Vagina (tissue), 2 donors: ENCODE results near the gene LRRC8C. TPM values are rescaled to one million over a fixed set of nuclear protein-coding genes. Genes with fewer than 3 reads are reported as not detected.

Source experiments
- DNase-seq, 2 donors: peaks; one replicate each; pipeline ENCODE4 v3.0.0-alpha.2; 2017; ENCODE audit errors: extremely low spot score in 2 of 2
- H3K27ac ChIP-seq: fragments of 200-600 bp; sonication (generic); one replicate; pipeline ENCODE4 v1.5.1; 2019
- H3K27me3 ChIP-seq: fragments of 200-600 bp; sonication (generic); one replicate; pipeline ENCODE4 v1.5.1; 2019
- H3K36me3 ChIP-seq, 2 donors: fragments of 200-600 bp; sonication (generic); one replicate each; pipeline ENCODE4 v1.5.1; 2017 to 2019
- H3K4me1 ChIP-seq: fragments of 200-600 bp; sonication (generic); one replicate; pipeline ENCODE4 v1.5.1; 2019
- H3K4me3 ChIP-seq, 2 donors: fragments of 200-600 bp; sonication (generic); 1 replicate in 1 of 2; 2 replicates in 1 of 2; pipeline ENCODE4 v1.5.1; 2016 to 2019
- H3K9me3 ChIP-seq: fragments of 200-600 bp; sonication (generic); one replicate; pipeline ENCODE4 v1.5.1; 2019
- POLR2A ChIP-seq, 2 donors: fragments of 450-650 bp; IDR thresholded peaks; one replicate each; pipeline ENCODE4 v1.6.1; 2017; ENCODE audit warnings: antibody characterized with exemption in 2 of 2, mild to moderate bottlenecking in 2 of 2, moderate library complexity in 2 of 2
- POLR2AphosphoS5 ChIP-seq, 2 donors: sonication (generic); formaldehyde crosslinking; IDR thresholded peaks; one replicate each; pipeline ENCODE4 v1.9.0; 2017; ENCODE audit warnings: antibody characterized with exemption in 2 of 2, mild to moderate bottlenecking in 2 of 2, low read depth in 1 of 2; ENCODE audit not compliant: insufficient read depth in 1 of 2
- intact Hi-C: fragments of 100-400 bp; cut with DNase I; formaldehyde crosslinking; loops from one replicate; pipeline ENCODE4 v1.15.1; 2023
- total RNA-seq: library from RNA; depleted of rRNA; stranded (reverse); fragments of >200 nt; gene quantifications from one replicate; pipeline ENCODE4 v1.2.3, GENCODE V29; 2016
- TF ChIP-seq, protein P1 (sequence below), 3 experiments: fragments of 450-650 bp in 2 of 3; fragments of 200-600 bp in 1 of 3; sonication (generic) in 1 of 3; IDR thresholded peaks; one replicate each; pipeline ENCODE4 v1.5.1; 2017 to 2019; ENCODE audit warnings: antibody characterized with exemption in 3 of 3, mild to moderate bottlenecking in 2 of 3, moderate library complexity in 2 of 3

Gene LRRC8C
- total RNA-seq, 1 donor from 2014 or later = 5.4 TPM

- Histone ChIP-seq H3K4me3 (no peak overlapping the region), H3K9me3 (no peaks in the 10 kb centered on the region), H3K36me3 (no peaks in the 10 kb centered on the region), H3K27ac (no peak overlapping the region), H3K4me1 (no peaks in the 10 kb centered on the region), H3K27me3 (no peaks in the 10 kb centered on the region)
- TF ChIP-seq POLR2A (IDR thresholded peaks at IDR 0.05) = no peak
- TF ChIP-seq POLR2AphosphoS5 (IDR thresholded peaks at IDR 0.05; ENCODE audit: insufficient read depth in 1 of 2, low read depth in 1 of 2) = no peak
- TF ChIP-seq, protein P1, sequence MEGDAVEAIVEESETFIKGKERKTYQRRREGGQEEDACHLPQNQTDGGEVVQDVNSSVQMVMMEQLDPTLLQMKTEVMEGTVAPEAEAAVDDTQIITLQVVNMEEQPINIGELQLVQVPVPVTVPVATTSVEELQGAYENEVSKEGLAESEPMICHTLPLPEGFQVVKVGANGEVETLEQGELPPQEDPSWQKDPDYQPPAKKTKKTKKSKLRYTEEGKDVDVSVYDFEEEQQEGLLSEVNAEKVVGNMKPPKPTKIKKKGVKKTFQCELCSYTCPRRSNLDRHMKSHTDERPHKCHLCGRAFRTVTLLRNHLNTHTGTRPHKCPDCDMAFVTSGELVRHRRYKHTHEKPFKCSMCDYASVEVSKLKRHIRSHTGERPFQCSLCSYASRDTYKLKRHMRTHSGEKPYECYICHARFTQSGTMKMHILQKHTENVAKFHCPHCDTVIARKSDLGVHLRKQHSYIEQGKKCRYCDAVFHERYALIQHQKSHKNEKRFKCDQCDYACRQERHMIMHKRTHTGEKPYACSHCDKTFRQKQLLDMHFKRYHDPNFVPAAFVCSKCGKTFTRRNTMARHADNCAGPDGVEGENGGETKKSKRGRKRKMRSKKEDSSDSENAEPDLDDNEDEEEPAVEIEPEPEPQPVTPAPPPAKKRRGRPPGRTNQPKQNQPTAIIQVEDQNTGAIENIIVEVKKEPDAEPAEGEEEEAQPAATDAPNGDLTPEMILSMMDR (IDR thresholded peaks at IDR 0.05) = no peak
- intact Hi-C loops = no loop called here
- no peak for DNase-seq
Observed at GRCh38 chr1:89620664-89621063, 12.3 kb upstream of the LRRC8C start.

DNA sequence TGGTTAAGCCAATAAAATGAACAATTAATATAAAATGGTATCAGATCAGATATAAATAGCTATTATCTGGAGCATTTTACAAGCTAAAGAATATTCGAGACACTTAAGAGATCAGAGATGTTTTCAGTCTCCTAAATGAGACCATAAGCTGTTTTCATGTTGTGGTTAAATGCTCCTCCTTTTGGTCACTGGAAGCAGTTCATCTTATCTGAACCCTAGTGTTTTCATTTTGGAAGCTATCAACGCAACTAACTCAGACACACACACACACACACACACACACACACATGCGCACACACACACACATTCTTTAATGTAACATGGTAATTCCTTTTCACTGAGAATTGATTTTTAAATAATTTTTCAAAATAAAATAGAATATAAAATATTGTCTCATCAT is 10.0 kb upstream of the LRRC8C start:
- H3K27me3 ChIP-seq = no peaks in the 10 kb centered on the region
- H3K4me1 ChIP-seq = no peaks in the 10 kb centered on the region
- no peaks in the 10 kb centered on the region for H3K9me3 ChIP-seq
- H3K36me3 ChIP-seq = no peaks in the 10 kb centered on the region
- intact Hi-C loops = no loop called here
- no peak overlapping the region for H3K27ac ChIP-seq
- TF ChIP-seq, protein P1 (IDR thresholded peaks at IDR 0.05) = no peak
- TF ChIP-seq POLR2AphosphoS5 (IDR thresholded peaks at IDR 0.05; ENCODE audit: insufficient read depth in 1 of 2, low read depth in 1 of 2) (no peak), POLR2A (IDR thresholded peaks at IDR 0.05) (no peak)
- no peak for DNase-seq
- H3K4me3 ChIP-seq = no peak overlapping the region

- H3K27me3 ChIP-seq = no peaks in the 10 kb centered on the region
- H3K36me3 ChIP-seq = no peaks in the 10 kb centered on the region
- no peak for DNase-seq
- TF ChIP-seq POLR2AphosphoS5 (IDR thresholded peaks at IDR 0.05; ENCODE audit: insufficient read depth in 1 of 2, low read depth in 1 of 2) (no peak), POLR2A (IDR thresholded peaks at IDR 0.05) (no peak)
- TF ChIP-seq, protein P1 (IDR thresholded peaks at IDR 0.05) = no peak
- no peak overlapping the region for H3K27ac ChIP-seq
- intact Hi-C loops = no loop called here
- no peaks in the 10 kb centered on the region for H3K9me3 ChIP-seq
- no peak overlapping the region for H3K4me3 ChIP-seq
- no peaks in the 10 kb centered on the region for H3K4me1 ChIP-seq
Observed at GRCh38 chr1:89624314-89624713, 8.6 kb upstream of the LRRC8C start.

- no peaks in the 10 kb centered on the region for H3K36me3 ChIP-seq
- TF ChIP-seq, protein P1 (IDR thresholded peaks at IDR 0.05) = no peak
- TF ChIP-seq POLR2AphosphoS5 (IDR thresholded peaks at IDR 0.05; ENCODE audit: insufficient read depth in 1 of 2, low read depth in 1 of 2) (no peak), POLR2A (IDR thresholded peaks at IDR 0.05) (no peak)
- intact Hi-C loops = no loop called here
- no peak for DNase-seq
- H3K4me1 ChIP-seq = no peaks in the 10 kb centered on the region
- no peaks in the 10 kb centered on the region for H3K9me3 ChIP-seq
- H3K4me3 ChIP-seq = no peak overlapping the region
- no peaks in the 10 kb centered on the region for H3K27me3 ChIP-seq
- H3K27ac ChIP-seq = no peak overlapping the region
Observed at GRCh38 chr1:89624715-89625323, 8.1 kb upstream of the LRRC8C start.

- Histone ChIP-seq H3K4me1 (peaks cover 9% of the 10 kb centered on the region), H3K9me3 (no peaks in the 10 kb centered on the region), H3K27ac (no peak overlapping the region), H3K4me3 (no peak overlapping the region), H3K27me3 (no peaks in the 10 kb centered on the region), H3K36me3 (no peaks in the 10 kb centered on the region)
- no peak for DNase-seq
- TF ChIP-seq POLR2AphosphoS5 (IDR thresholded peaks at IDR 0.05; ENCODE audit: insufficient read depth in 1 of 2, low read depth in 1 of 2) (no peak), POLR2A (IDR thresholded peaks at IDR 0.05) (no peak)
- TF ChIP-seq, protein P1 (IDR thresholded peaks at IDR 0.05) = no peak
- intact Hi-C loops = no loop called here
Observed at GRCh38 chr1:89627596-89627962, 5.3 kb upstream of the LRRC8C start.
